MV-4-11 (cell line): Measurements from ENCODE around the gene CBL.
A peak's percentile ranks its signal among the peaks of the same experiment; 100 is the strongest.

Experiments
- DNase-seq: peaks from one replicate; lab custom pipeline; 2025; lab: John Stamatoyannopoulos, UW

Gene CBL

GRCh38 chr11:119273721-119274120, 67.6 kb downstream of the CBL start:
- DNase-seq: no peak

GRCh38 chr11:119277660-119278059, 71.5 kb downstream of the CBL start:
- no peak for DNase-seq

- peak; percentile 80 for DNase-seq
These were observed 76.4 kb downstream of the CBL start for GRCh38 chr11:119282495-119282894.

- peak; percentile 55 for DNase-seq
These were observed 78.4 kb downstream of the CBL start for GRCh38 chr11:119284344-119285157.

- no peak for DNase-seq
These were observed 79.3 kb downstream of the CBL start for GRCh38 chr11:119285431-119285830.

GRCh38 chr11:119288219-119288618, 82.1 kb downstream of the CBL start:
- DNase-seq: no peak

GRCh38 chr11:119290894-119291497, 84.9 kb downstream of the CBL start:
- DNase-seq: no peak

- DNase-seq: no peak
These were observed 87.3 kb downstream of the CBL start for GRCh38 chr11:119293461-119293860.

GRCh38 chr11:119295178-119295577, 89.0 kb downstream of the CBL start:
- peak; percentile 27 for DNase-seq

GRCh38 chr11:119297938-119298337, 91.8 kb downstream of the CBL start:
- DNase-seq: no peak

GRCh38 chr11:119298726-119299125, 92.6 kb downstream of the CBL start:
- DNase-seq: no peak

- no peak for DNase-seq
These were observed 93.3 kb downstream of the CBL start for GRCh38 chr11:119299416-119299815.

- DNase-seq: no peak
These were observed 94.2 kb downstream of the CBL start for GRCh38 chr11:119300198-119300964.

- DNase-seq: no peak
These were observed 97.1 kb downstream of the CBL start for GRCh38 chr11:119303227-119303718.

GRCh38 chr11:119305556-119306372, 99.6 kb downstream of the CBL start:
- no peak for DNase-seq

GRCh38 chr11:119306373-119306890, 100.3 kb downstream of the CBL start:
- DNase-seq: peak; percentile 61

- DNase-seq: no peak
These were observed 101.1 kb downstream of the CBL start for GRCh38 chr11:119307219-119307618.

- no peak for DNase-seq
These were observed 101.8 kb downstream of the CBL start for GRCh38 chr11:119307974-119308373.

GRCh38 chr11:119309411-119309810, 103.3 kb downstream of the CBL start:
- no peak for DNase-seq

- no peak for DNase-seq
These were observed 104.0 kb downstream of the CBL start for GRCh38 chr11:119309953-119310681.

- DNase-seq: no peak
These were observed 104.5 kb downstream of the CBL start for GRCh38 chr11:119310682-119311052.
